NOMO-1 treated with DMSO at 0.1 percent for 48 hours (cell line): Measurements from ENCODE around the gene BAHCC1.

Experiments
- DNase-seq: peaks from one replicate; lab custom pipeline; 2025; ENCODE audit not compliant: unreplicated experiment; lab: John Stamatoyannopoulos, UW

Gene BAHCC1

DNA sequence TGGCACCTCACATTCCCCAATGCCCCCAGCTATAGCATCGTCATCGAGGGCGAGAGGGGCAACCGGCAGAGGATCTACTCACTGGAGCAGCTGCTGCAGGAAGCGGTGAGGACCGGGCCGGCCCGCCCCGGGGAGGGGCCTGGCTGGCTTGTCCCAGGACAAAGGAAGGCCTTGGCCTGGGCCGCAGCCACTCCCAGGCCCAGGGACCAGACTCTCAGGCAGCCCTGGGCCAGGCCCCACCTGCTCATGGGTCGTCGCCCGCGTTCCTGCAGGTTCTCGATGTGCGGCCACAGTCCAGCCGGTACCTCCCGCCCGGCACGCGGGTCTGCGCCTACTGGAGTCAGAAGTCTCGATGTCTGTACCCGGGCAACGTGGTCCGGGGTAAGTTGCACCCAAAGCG is 64.0 kb downstream of the BAHCC1 start:
- no peak for DNase-seq

DNA sequence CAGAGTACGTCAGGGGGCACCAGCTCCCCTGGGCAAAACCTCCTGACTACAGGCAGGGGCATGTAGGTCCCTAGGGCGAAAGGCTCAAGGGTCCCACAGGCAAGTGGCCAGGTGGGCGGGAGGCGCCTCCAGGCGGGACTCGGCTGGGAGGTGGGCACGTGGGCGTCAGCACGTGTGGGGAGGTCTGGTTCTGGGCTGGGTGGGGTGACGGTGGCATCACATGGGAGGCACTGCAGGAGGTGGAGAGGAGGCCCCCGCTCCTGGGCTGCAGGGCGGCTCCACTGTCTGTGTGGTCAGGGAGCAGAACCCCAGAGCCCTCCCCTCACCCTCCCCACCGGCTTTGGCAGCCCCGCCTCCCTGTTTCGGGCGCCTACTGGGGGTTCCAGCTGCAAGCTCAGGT is 64.6 kb downstream of the BAHCC1 start:
- DNase-seq = peak; percentile 10

DNA sequence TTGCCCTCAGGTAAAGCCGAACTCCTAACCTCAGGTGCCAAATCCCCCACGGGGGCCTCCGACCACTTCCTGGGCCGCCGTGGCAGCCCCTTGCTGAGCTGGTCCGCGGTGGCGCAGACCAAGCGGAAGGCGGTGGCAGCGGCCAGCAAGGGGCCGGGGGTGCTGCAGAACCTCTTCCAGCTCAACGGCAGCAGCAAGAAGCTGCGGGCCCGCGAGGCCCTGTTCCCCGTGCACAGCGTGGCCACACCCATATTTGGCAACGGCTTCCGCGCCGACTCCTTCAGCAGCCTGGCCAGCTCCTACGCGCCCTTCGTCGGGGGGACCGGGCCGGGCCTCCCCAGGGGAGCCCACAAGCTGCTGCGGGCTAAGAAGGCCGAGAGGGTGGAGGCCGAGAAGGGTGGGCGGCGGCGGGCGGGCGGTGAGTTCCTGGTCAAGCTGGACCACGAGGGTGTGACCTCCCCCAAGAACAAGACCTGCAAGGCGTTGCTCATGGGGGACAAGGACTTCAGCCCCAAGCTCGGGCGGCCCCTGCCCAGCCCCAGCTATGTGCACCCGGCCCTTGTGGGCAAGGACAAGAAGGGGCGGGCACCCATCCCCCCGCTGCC is 65.7 kb downstream of the BAHCC1 start:
- peak; percentile 87 for DNase-seq

DNA sequence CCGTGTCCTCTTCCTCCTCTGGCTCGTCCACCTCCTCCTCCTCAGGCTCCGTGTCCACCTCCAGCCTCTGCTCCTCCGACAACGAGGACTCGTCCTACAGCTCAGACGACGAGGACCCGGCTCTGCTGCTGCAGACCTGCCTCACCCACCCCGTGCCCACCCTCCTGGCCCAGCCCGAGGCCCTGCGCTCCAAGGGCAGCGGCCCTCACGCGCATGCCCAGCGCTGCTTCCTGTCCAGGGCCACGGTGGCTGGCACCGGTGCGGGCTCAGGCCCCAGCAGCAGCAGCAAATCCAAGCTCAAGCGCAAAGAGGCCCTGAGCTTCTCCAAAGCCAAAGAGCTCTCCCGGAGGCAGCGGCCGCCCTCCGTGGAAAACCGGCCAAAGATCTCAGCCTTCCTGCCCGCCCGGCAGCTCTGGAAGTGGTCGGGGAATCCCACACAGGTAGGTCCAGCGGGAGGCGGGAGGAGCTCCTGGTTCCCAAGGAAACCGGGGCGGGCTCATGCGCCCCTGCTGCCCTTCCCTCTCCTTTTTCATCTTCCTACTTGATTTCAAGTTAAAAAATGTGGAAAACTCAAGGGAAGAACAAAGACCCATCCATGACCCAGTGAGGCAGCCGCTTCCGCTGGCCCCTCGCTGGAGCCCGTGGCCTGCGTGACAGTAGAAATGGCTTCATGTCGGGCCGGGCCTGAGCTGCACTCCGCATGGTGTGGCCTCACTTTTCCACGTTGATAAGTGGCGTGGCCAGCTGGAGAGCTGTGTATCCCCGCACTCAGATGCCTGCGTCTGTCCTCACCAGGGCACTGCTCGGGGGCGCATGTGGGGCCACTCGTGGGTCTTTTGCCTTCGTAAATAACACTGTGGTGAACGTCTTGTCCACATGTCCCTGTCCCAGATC is 66.6 kb downstream of the BAHCC1 start:
- DNase-seq = no peak

DNA sequence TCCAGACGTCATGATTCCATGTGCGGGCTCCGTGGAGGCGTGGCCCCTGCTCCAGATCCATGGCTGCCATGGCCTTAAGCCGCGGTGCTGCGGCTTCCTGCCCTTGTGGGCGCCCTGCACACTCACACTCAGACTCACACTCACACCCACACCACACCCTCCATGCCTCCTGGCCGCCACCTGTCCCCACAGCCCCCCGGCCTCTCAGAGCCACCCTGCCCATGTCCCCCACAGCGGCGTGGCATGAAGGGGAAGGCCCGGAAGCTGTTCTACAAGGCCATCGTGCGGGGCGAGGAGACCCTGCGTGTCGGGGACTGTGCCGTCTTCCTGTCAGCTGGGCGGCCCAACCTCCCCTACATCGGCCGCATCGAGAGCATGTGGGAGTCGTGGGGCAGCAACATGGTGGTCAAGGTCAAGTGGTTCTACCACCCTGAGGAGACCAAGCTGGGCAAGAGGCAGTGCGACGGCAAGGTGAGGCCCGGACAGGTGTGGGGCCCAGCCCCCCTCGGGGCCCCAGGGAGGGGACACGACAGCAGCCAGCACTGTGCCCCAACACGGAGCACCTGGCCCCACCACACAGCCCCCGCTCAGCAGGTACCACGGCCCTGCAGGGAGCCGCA is 67.4 kb downstream of the BAHCC1 start:
- no peak for DNase-seq

DNA sequence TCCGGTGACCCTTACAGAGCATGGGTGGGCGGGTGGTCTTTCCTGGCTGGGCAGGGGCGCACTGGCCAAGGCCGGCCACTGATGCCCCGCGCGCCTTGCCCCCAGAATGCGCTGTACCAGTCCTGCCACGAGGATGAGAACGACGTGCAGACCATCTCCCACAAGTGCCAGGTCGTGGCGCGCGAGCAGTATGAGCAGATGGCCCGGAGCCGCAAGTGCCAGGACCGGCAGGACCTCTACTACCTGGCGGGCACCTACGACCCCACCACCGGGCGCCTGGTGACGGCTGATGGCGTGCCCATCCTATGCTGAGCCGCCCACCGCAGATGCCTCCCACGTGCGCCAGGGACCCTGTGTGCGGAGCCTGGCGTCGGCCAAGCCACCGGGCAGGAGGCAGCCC is 68.2 kb downstream of the BAHCC1 start:
- DNase-seq = no peak

DNA sequence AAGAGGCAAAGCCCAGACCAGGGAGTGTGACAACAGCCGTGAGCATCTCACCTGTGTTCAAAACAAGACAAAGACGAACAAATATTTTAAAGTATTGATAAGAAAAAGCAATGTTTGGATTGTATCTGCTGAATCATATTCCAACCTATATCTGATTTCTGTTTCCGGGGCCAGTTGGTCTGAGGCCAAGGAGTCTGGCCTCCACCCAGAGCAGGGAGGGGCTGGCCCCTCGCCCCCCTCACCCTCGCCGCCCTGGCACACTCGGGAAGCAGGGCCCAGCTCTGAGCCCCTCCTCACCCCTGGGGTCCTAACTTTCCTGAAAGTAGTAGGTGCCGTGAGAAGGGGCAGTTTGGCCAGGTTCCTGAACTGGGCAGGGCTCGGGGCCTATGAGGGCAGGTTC is 69.3 kb downstream of the BAHCC1 start:
- no peak for DNase-seq

DNA sequence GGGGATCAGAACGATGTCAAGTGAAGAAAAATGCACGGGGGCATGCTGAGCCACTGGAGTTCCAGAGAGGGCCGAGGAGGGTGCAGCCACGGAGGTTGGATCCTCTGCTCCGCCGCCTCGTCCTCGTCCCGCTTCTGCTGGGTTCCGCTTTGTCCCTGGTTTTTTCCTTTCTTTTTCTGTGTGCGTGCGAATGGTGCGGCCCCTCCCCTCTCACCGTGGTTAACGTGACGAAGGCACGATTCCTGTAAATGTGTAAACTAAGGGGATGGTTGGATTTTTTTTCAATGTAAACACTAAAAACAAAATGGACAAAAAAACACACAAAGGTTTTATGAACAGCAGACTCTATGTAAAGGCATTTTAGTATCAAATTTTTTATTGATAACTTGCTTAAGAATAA is 70.7 kb downstream of the BAHCC1 start:
- DNase-seq = no peak

DNA sequence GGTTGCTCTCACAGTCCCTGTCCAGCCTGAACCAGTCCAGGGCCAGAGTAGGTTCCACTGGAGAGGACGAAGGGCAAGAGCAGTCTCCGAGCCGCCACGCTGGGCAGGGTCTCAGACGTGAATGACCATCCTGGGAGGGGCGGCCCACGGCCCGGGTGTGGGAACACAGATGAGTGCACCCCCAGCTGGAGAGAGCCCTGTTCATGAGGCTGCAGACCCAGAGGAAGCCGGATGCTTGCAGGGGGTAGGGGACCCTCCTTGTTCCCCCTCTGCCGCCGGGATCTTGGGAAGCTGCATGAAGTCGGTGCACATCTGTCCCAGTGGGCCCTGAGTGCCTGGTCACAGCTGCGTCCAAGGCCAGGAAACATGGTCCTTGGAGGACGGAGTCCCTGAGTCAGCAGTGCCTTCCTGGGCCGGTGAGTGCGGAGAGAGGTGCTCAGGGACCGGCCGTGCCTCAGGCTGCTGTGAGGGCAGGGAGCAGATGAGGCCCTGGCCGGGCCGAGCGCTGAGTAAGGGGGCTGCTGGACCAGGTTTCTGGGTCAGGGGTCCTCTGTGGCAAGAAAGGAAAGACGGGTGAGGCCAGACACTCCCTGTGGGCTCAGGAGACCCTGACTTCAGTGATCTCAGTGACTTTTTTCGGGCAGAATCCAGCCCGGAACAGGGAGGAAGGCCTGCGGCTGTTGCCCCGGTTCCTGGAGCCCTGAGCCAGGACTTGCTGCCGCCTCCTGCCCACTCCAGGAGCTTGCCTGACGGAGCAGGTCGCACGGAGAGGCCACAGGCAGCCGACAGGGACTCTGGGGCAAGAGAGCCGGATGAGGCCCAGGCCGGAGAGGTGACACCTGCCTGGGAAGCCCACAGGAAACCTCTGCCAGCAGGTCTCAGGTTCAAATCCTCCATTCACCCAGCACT is 71.6 kb downstream of the BAHCC1 start:
- no peak for DNase-seq

DNA sequence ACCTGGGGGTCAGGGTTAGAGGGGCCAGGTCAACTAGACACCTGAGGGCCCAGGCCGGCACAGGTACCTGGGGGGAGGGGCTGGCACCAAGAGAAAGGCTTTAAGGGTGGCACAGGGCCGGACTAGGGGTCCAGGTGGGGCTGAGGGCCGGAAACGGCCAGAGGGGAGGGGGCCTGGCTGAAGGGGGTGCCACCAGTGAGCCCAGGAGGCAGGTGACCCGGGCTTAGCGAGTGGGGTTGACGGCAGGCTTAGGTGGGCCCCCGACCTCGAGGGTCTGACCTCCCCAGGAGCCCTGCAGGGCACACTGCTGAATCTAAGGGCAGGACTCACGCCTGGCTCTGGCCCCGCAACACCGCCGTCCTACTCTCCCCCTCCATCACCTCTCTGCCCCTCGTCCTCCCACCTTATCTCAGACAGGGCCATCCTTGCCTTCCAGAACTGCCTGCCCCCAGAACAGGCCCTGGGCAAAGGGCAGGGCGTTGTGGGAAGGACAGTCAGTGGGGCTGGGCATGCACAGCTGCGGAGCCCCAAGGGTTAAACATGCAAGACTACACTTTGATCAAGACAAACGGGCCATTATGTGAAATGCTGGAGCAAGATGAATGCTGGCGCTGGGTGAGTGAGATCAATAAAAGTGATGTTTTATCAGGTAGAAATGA is 73.0 kb downstream of the BAHCC1 start:
- DNase-seq = no peak

DNA sequence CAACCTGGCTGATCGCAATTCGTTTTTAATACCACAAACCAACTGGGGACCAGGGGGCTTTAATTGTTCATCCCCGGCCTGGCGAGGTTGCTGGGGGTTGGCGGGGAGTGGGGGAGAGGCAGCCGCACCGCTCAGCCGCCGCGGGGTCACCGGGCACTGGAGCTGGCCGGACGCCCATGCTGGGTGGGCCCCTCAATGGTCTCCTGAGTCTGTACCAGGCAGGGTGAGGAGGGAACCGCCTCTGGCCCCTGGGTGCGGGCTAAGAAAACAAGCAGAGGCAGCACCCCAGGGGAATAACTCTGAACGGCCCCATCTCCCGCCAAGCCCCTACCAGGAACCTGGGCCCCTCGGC is 73.5 kb downstream of the BAHCC1 start:
- DNase-seq = no peak

DNA sequence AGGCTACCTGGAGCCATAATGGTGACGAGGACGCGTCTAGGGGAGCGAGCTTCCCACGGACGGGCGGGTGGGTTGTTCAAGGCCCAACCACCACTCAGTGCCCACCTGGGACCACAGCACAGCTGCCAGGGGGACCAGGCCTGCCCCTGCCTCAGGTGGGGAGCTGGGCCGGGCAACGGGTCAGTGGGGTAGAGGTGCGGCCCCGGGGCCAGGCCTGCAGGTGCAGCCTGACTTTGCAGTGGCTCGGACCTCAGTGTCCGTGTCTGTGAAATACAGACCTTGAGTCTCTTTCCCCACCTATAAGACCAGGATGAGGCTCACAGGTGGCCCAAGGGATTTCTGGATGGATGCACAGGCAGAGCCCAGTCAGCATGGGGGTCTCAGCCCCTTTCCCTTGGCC is 74.0 kb downstream of the BAHCC1 start:
- DNase-seq = no peak

DNA sequence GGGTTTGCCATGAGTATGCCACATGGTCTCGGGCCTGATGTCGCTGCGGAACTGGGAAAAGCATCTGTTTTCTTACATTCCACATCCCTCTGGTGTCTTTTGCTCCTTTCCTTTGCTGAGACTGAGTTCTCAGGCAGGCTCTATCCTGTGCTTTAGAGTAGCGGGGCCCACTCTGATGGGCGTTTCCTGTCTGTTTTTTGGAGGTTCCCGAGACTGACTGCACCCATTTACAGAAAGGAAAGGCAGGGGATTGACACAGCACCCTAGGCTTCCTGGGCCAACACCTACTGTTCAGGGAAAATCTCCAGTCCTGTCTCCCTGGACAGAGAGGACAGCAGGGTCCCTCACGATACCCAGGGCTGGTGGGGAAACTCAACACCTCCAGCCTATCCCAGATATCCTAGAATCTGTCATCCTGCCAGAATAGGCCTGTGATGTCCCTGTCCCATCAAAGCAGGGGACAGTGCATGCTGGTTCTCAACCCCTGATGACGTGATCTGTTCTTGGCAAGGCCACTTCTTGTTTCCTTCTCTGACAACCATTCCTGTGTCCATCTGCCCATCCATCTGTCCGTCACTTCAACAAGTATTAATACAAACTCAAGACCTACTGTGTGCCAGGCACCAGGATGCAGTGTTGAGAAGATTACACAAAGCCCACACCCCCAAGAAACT is 75.2 kb downstream of the BAHCC1 start:
- DNase-seq = no peak

DNA sequence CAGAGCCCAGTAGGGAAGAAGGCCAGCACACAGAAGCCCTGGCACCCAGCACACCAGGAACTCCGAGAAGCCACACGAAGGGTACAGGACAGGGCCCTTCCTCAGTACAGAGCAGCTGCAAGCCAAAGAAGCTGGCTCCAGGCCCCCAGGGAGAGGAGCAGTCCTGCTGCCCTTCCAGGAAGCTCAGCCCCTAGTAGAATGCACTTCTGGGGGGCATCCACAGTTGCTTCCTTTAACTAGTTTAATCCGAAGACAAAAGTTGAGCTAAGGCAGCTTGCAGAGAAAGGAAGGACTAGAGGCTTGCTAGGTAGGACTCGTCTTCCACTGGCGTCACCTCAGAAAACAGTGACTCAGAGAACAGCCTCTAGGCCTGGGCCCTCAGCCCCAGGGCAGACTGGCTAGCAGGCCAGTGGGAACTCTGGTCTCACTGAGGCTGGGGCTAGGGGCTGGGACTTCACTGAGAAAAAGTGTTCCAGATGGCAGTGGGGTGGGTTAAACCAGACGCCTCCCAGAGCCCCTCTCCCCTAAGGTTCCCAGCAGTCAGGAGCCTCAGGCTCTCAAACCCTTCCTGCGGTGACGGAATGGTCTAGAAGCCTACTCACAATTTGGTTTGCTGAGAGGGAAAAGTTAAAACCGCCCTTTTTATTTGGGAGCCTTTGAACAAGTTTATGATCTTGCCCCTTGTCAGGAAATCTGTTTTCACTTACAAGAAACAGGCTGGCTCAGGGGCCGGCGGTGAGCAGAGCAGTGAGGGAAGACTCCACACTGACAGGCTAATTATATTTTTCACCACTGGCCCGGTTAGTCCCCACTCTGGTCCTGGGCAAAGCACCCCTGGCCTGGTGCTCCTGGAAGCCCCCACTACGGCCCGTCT is 75.9 kb downstream of the BAHCC1 start:
- DNase-seq = no peak

DNA sequence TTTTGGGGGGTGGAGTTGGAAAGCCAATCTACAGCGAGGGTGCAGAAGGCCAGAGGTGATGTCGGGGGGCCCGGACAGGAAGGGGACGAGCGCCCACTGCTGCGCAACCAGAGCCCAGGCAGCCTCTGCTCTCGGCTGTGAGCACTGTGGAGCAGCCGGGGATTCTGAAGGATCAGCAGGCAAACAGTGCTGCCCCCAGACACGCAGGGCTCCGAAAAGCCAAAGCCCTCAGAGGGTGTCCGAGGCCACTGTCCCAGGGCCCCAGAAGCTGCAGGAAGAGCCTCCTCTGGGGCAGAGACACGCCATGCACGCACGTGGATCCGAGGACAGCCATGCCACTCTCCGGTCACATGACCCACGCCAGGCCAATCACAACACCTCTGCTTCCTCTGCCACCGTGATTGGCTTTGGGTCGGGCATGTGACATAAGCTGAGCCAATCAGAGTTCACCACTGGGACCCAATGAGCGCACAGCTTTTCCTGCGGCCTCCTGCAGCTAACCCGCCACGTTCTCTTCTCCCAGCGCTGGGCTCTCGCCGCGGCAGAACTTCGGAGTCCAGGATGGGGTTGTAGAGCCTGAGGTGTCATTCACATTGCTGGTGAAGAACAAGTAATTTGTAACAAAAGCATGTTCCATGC is 76.7 kb downstream of the BAHCC1 start:
- no peak for DNase-seq

DNA sequence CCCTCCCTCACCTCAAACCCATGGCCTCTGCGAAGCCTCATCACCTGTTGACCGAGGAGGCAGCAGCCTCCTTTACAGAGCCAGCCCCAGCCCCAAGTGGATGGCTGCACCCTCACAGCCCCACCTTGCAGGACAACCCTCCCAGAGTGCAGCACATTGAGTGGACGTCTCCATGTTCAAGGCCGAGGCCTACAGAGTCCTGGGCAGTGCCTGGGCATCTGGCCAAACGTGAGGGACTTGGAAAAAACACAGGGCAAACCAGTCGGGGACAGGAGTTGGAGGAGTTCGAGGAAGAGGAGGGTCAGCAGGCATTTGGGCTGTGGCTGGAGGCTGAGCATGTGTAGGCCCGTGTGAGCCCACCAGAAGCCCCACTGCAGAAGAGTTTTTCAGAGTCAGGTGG is 77.8 kb downstream of the BAHCC1 start:
- DNase-seq = no peak

DNA sequence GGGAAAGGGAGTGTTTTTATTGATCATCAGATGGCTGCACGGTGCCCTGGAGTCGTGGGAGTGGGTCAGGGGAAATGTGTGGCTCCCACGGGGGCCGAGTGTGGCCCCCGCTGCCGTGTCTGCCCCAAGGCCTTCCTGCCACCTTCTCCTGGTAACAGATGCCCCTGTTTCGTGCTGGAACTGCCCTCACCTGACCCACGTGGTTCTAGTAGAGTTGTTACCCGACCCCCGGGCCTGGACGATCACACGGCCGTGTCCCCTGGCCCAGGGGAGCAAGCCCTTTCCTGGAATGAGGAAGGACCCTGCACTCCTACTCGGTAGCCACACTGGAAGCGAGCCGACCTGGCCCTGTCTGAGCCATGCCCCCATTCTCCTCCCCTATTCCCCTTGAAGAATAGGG is 79.7 kb downstream of the BAHCC1 start:
- no peak for DNase-seq

DNA sequence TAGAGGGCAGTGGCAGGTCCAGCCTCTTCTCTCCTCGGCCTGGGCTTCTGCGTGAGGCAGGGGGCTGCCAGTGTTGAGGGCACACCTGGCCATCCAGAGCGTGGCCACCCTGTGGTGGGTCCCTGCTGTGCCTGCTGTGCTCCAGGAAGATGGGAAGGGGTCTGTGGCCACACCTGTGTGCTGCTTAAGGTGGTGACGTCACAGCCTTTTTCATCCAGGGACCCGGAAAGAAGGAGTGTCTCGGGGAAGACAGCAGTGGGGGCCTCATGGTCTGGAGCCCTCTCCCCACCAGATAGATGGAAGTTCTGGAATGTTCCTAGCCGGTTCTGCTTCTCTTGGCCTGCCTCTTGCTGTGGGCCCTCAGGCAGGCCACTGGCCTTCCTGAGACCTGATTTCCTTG is 80.8 kb downstream of the BAHCC1 start:
- DNase-seq = no peak

DNA sequence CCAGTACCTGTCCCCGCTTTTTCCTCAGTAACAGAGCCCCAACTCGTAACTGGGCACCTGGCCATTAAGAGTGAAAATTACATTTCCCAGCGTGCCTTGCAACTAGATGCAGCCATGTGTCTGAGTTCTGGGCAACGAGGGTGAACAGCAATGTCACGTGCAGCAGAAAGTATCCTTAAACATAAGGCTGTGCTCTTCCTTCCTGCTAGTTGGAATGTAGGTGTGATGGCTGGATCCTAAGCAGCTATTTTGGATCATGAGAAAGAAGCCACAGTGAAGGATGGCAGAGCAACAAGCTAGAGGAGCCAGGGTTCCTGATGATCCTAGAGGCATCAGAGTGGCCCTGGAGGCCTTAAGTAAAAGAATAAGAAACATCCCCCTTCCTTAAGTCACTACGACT is 81.4 kb downstream of the BAHCC1 start:
- no peak for DNase-seq
